SK-N-SH treated with all-trans-retinoic acid at 6 μM for 48 hours (cell line): Measurements from ENCODE around the gene RERE.

Experiments
- ATAC-seq: fragments of 200-7000 bp; cut with Tn5 transposase; 3 replicates; pipeline ENCODE4 v1.9.1; 2020; ENCODE audit warnings: mild to moderate bottlenecking, moderate library complexity
- ARNTL ChIP-seq: fragments of 450-650 bp; formaldehyde crosslinking; IDR thresholded peaks from 2 replicates; pipeline ENCODE4 v1.5.0; 2020; ENCODE audit warnings: low read depth, mild to moderate bottlenecking, moderate library complexity, borderline replicate concordance
- BACH2 ChIP-seq: fragments of 250-450 bp; sonication (Bioruptor Pico); IDR thresholded peaks from 2 replicates; pipeline ENCODE4 v1.9.0; 2021; ENCODE audit warnings: mild to moderate bottlenecking, borderline replicate concordance
- CREB5 ChIP-seq: fragments of 250-450 bp; sonication (Bioruptor Pico); IDR thresholded peaks from 2 replicates; pipeline ENCODE4 v1.5.1; 2020; ENCODE audit warnings: low read depth, mild to moderate bottlenecking, moderate library complexity
- CSDC2 ChIP-seq: fragments of 250-450 bp; sonication (Bioruptor Pico); IDR thresholded peaks from 2 replicates; pipeline ENCODE4 v1.5.0; 2020; ENCODE audit warnings: mild to moderate bottlenecking, moderate library complexity
- OSR1 ChIP-seq: fragments of 250-450 bp; sonication (Bioruptor Pico); IDR thresholded peaks from 2 replicates; pipeline ENCODE4 v1.8.0; 2022; ENCODE audit warnings: moderate library complexity, mild to moderate bottlenecking, inconsistent platforms
- POU6F1 ChIP-seq: fragments of 250-450 bp; sonication (Bioruptor Pico); IDR thresholded peaks from 2 replicates; pipeline ENCODE4 v1.8.0; 2021; ENCODE audit warnings: low read depth, mild to moderate bottlenecking, moderate library complexity, borderline replicate concordance
- PPARA ChIP-seq: fragments of 250-450 bp; sonication (Bioruptor Pico); IDR thresholded peaks from 2 replicates; pipeline ENCODE4 v1.5.0; 2020; ENCODE audit warnings: mild to moderate bottlenecking, borderline replicate concordance
- TCF4 ChIP-seq: fragments of 250-450 bp; sonication (Bioruptor Pico); IDR thresholded peaks from 2 replicates; pipeline ENCODE4 v1.8.0; 2021; ENCODE audit warnings: mild to moderate bottlenecking, moderate library complexity, borderline replicate concordance
- TSHZ2 ChIP-seq: fragments of 250-450 bp; sonication (Bioruptor Pico); IDR thresholded peaks from 2 replicates; pipeline ENCODE4 v1.5.0; 2020; ENCODE audit warnings: mild to moderate bottlenecking, moderate library complexity
- ZC3H10 ChIP-seq: fragments of 250-450 bp; sonication (Bioruptor Pico); IDR thresholded peaks from 2 replicates; pipeline ENCODE4 v1.5.1; 2021; ENCODE audit warnings: mild to moderate bottlenecking, moderate library complexity
- ZFP30 ChIP-seq: fragments of 450-650 bp; formaldehyde crosslinking; IDR thresholded peaks from 2 replicates; pipeline ENCODE4 v1.5.0; 2022; ENCODE audit warnings: mild to moderate bottlenecking, moderate library complexity
- ZNF565 ChIP-seq: fragments of 450-650 bp; formaldehyde crosslinking; conservative IDR thresholded peaks from 2 replicates; pipeline ENCODE4 v1.5.0; 2020; ENCODE audit warnings: low read depth, mild to moderate bottlenecking, moderate library complexity
- ZNF70 ChIP-seq: fragments of 450-650 bp; formaldehyde crosslinking; IDR thresholded peaks from 2 replicates; pipeline ENCODE4 v1.5.0; 2020; ENCODE audit warnings: mild to moderate bottlenecking, moderate library complexity
- ZNF8 ChIP-seq: fragments of 450-650 bp; formaldehyde crosslinking; IDR thresholded peaks from 2 replicates; pipeline ENCODE4 v1.5.0; 2020; ENCODE audit warnings: mild to moderate bottlenecking, moderate library complexity

RERE gene

GRCh38 chr1:8389958-8390535, 427.4 kb downstream of the RERE start (continued):
- TF ChIP-seq CREB5 (no peak), ZNF70 (CRISPR knock-in tag) (no peak), ZC3H10 (CRISPR knock-in tag) (no peak), ZFP30 (CRISPR knock-in tag) (no peak)

GRCh38 chr1:8388732-8389562, 428.5 kb downstream of the RERE start:
- no peak for TF ChIP-seq CSDC2 (CRISPR knock-in tag)
- TF ChIP-seq, all 23 proteins: peak for 0
- no peak for ATAC-seq

- ATAC-seq: no peak
- no peak for TF ChIP-seq ARNTL (CRISPR knock-in tag)
- TF ChIP-seq OSR1 (CRISPR knock-in tag): no peak
- TF ChIP-seq BACH2 (CRISPR knock-in tag): no peak
- TF ChIP-seq CREB5: no peak
- TF ChIP-seq ZFP30 (CRISPR knock-in tag): no peak
- TF ChIP-seq ZNF8: no peak
- no peak for TF ChIP-seq POU6F1 (CRISPR knock-in tag)
Measured at GRCh38 chr1:8386247-8386646, 431.2 kb downstream of the RERE start.

GRCh38 chr1:8384577-8384976, 432.9 kb downstream of the RERE start:
- no peak for TF ChIP-seq ZNF565 (CRISPR knock-in tag)
- TF ChIP-seq POU6F1 (CRISPR knock-in tag): no peak
- no peak for TF ChIP-seq CSDC2 (CRISPR knock-in tag)
- TF ChIP-seq PPARA (CRISPR knock-in tag): no peak
- TF ChIP-seq ZC3H10 (CRISPR knock-in tag): no peak
- no peak; the same call in 2 of the 3 replicates for ATAC-seq

GRCh38 chr1:8384088-8384487, 433.4 kb downstream of the RERE start:
- no peak for ATAC-seq
- TF ChIP-seq TSHZ2 (CRISPR knock-in tag) (no peak), TCF4 (CRISPR knock-in tag) (no peak), ARNTL (CRISPR knock-in tag) (no peak), ZFP30 (CRISPR knock-in tag) (no peak), ZNF8 (no peak), ZC3H10 (CRISPR knock-in tag) (no peak)
